Gastroesophageal sphincter (tissue), 3 donors: ENCODE results near the gene ACAP3.

Source experiments
- CTCF ChIP-seq, 4 experiments: fragments of 200-600 bp in 2 of 4; fragments of 450-650 bp in 2 of 4; sonication (generic) in 1 of 4; IDR thresholded peaks; one replicate each; pipeline ENCODE4 v1.5.1; 2017 to 2019; ENCODE audit warnings: antibody characterized with exemption in 4 of 4, mild to moderate bottlenecking in 2 of 4, moderate library complexity in 2 of 4
- EP300 ChIP-seq: sonication (generic); formaldehyde crosslinking; IDR thresholded peaks from one replicate; pipeline ENCODE4 v1.6.1; 2017; ENCODE audit warnings: antibody characterized with exemption, mild to moderate bottlenecking
- POLR2A ChIP-seq, 2 donors: fragments of 450-650 bp; IDR thresholded peaks; one replicate each; pipeline ENCODE4 v1.6.1; 2017; ENCODE audit warnings: antibody characterized with exemption in 2 of 2, mild to moderate bottlenecking in 2 of 2, moderate library complexity in 1 of 2
- POLR2AphosphoS5 ChIP-seq: sonication (generic); formaldehyde crosslinking; IDR thresholded peaks from one replicate; pipeline ENCODE4 v1.6.1; 2017; ENCODE audit warnings: antibody characterized with exemption

- TF ChIP-seq CTCF (IDR thresholded peaks at IDR 0.05) (no peak), POLR2A (IDR thresholded peaks at IDR 0.05) (no peak), EP300 (no peak), POLR2AphosphoS5 (no peak)
These were observed 40.0 kb downstream of the ACAP3 start for GRCh38 chr1:1267488-1268283.
